Astrocyte of the spinal cord (primary cell): ENCODE results near the gene AMH.

ENCODE experiments used
- DNase-seq: peaks from one replicate; pipeline ENCODE4 v3.0.0; 2011; ENCODE audit warnings: low read depth, low spot score
- H3K4me3 ChIP-seq: 2 replicates; pipeline ENCODE4 v1.5.1; 2011; ENCODE audit warnings: low read depth, mild to moderate bottlenecking, low read length, moderate library complexity
- CTCF ChIP-seq: IDR thresholded peaks from 2 replicates; pipeline ENCODE4 v1.5.1; 2012; ENCODE audit warnings: low read depth, mild to moderate bottlenecking, low read length, inconsistent platforms
- in situ Hi-C: cut with HindIII; loops from 2 replicates; pipeline ENCODE4 v1.10.0; 2017; ENCODE audit warnings: low sequenced_read_pairs

Gene AMH

GRCh38 chr19:2235381-2236063 lies 13.6 kb upstream of the AMH start:
- peak overlapping the region; percentile 78 for H3K4me3 ChIP-seq
- TF ChIP-seq CTCF: no peak
- in situ Hi-C loops: no loop called here
- no peak for DNase-seq

- in situ Hi-C loops: no loop called here
- H3K4me3 ChIP-seq: peak overlapping the region; percentile 78
- no peak for DNase-seq
- no peak for TF ChIP-seq CTCF
These were observed 13.1 kb upstream of the AMH start for GRCh38 chr19:2236064-2236313.

- in situ Hi-C loops: no loop called here
- TF ChIP-seq CTCF: peak; percentile 96
- peak; percentile 97 for DNase-seq
- peak within 1 kb of the TSS; percentile 78 for H3K4me3 ChIP-seq
These were observed 12.6 kb upstream of the AMH start, which contains the start of the genes PLEKHJ1 and SF3A2 for GRCh38 chr19:2236314-2237050. Gene PLEKHJ1 (minus strand): TSS chr19:2236329. CDS start chr19:2236248, 81 bp downstream. Gene SF3A2 (plus strand): TSS chr19:2236824. CDS start chr19:2243419, 6,595 bp downstream.

- in situ Hi-C loops: no loop called here
- DNase-seq: no peak
- TF ChIP-seq CTCF: no peak
- H3K4me3 ChIP-seq: peak overlapping the region; percentile 78
These were observed 11.9 kb upstream of the AMH start for GRCh38 chr19:2237051-2237868.

- H3K4me3 ChIP-seq: peak overlapping the region; percentile 78
- no peak for TF ChIP-seq CTCF
- DNase-seq: no peak
- in situ Hi-C loops: no loop called here
These were observed 11.3 kb upstream of the AMH start for GRCh38 chr19:2237869-2238153.

GRCh38 chr19:2239173-2239572 lies 9.9 kb upstream of the AMH start:
- in situ Hi-C loops: no loop called here
- TF ChIP-seq CTCF: no peak
- DNase-seq: no peak
- H3K4me3 ChIP-seq: peak overlapping the region; percentile 48
